HG02943 (cell line): ENCODE data around the gene ELP1.

Source experiments
- ATAC-seq: cut with Tn5 transposase; IDR thresholded peaks from one replicate; pipeline ENCODE4 v1.9.1; 2021; ENCODE audit warnings: mild to moderate bottlenecking, low read depth, moderate library complexity; ENCODE audit not compliant: unreplicated experiment

The ELP1 gene

DNA sequence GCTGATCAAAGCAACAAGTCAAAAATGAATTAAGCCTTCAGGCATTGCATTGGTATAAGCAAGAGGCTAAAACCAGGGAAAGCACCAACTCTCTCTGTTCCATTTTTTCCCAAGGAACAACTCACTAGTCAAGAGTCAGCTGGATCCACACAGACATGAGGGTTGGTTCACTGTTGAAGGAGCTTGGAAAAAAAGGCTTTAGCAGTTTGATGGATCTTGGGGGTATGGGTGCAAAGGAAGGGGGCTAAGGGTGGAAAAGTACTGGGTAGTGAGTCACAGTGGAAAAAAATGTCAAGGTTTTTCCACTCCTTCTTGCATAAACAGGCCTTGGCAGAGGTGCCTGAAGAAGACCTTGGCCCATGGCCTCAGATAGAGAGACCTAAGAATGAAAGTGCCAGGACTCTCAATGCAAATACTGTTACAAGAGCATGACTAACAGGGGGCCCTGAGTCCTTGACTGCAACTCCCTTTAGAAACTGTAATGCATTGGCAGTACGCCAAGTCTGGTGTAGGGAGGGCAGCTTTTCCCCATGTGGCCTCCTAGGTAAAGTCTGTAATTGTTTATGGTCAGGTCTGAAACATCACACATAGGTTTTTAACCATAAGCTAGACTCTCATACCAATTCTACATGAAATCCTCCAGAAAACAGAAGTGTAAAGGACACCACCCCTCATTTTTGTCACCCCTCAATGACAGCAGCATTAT, 48.1 kb downstream of the ELP1 start:
- ATAC-seq = peak; percentile 98

DNA sequence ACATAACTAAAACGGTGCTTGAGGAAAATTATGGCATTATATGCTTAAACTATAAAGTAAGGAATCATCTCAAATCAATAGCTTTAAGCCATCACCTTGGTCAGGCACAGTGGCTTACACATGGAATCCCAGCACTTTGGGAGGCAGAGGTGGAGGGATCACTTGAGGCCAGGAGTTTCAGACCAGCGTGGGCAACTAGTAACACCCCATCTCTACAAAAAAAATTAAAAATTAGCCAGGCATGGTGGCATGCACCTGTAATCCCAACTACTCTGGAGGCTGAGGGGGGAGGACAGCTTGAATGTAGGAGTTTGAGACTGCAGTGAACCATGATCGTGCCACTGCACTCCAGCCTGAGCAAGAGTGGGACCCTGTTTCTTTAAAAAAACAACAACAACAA, 49.2 kb downstream of the ELP1 start:
- ATAC-seq = no peak

- no peak for ATAC-seq
These were observed 50.8 kb downstream of the ELP1 start for GRCh38 chr9:108883085-108883484.

DNA sequence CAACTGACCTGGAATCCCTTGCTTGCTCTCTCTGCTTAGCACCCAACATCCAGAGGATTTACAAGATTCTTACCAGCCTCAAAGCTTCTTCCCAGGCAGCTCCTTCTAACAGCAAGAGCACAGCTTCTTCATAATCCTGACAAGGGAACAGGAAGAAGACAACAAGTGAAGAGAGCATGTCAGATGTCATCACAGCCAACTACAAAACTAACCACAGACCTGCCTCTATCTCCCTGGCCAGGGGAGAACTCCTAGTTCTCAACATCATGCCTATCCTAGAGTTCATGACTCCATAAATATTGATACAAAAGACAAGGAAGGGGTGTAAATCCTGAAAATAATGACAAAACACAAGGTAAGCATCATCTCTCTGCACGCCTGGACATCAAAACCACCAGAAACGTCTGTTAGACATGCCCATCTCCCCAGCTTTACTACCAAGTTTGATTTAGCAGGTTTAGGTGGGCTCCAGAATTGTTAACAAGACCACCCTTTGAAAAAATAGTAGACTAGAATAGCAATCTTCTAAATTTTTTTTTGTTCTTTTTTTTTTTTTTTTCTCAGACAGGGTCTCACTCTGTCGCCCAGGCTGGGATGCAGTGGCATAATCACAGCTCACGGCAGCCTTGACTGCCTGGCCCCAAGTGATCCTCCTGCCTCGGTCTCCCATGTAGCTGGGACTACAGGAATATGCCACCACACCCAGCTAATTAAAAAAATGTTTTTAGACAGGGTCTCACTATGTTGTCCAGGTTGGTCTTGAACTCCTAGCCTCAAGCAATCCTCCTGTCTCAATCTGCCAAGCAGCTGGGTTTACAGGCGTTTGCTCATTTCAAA, 51.7 kb downstream of the ELP1 start:
- ATAC-seq = no peak

DNA sequence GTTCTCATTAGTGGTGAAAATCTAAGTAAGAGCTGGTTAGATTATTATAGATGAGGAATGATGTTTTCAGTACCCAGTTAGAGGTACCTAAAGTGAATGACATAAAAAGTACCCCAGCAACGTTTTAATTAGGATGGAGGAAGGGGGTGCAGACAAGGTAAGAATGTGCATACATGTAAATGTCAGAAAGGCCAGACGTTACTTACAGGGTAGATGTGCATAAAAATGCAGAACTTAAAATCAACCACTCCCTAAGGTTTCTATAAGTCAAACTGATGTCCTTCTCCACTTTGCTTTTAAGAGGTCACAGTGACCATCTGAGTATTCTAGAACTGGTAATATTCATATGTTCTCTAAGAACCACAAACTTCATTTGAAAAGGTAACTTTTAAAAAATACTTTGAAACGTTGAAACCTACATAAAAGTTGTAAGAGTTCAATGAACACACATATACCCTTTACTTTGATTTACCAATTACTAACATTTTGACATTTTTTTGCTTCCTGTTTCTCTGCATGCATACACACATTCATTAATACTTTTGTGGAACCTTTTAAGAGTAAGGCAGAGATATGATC, 53.1 kb downstream of the ELP1 start:
- ATAC-seq = no peak

DNA sequence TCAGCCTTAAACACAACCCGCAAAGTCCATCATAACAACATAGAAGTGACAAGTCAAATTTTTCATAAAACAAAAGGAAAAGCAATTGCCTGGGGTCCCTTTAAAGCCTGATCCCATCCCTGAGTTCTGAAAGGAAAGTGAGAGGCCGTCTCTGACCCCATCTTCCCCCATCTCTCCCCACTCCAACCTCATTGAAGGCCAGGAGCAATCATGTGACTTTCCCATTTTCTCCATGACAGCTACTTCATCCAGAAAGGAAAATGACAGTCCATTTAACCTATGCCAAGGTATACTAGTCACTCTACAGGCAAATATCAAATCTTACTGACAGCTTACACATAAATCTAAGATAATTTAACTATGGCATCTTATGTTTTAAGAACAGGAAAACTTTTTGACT, 56.4 kb downstream of the ELP1 start:
- no peak for ATAC-seq

GRCh38 chr9:108876425-108876824, 57.5 kb downstream of the ELP1 start:
- ATAC-seq = no peak

DNA sequence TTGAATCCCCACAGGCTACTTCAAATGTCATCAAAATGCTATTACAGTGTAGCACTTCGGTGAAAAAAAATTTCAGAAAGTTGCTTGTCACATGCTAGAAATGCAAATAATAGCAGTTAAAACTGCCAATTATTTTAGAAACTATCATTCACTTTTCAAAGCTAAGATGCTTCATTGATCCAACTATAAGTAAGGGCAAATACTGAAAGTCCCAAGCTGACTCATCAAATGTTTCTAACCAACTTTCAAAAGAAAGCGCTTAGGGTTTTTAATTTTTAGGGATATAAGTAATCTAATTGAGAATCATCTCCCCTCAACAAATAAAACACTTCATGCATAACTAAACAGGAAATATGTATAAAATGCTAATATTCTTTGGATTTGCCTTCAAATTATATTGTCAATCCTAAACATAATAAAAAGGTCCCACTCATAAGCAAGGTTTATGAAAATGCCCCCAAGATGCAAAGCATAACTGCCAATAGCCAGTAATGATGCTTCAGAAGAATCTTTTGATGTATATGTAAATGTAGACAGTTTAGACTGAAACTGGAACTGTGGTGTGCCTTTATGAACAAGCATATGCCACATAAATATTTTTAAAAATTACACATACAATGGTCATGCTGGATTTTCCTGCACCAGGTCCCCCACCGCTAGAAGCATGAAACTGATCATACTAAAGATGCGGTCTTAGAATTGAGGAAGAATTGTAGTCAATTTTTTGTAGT, 59.7 kb downstream of the ELP1 start:
- ATAC-seq = no peak

DNA sequence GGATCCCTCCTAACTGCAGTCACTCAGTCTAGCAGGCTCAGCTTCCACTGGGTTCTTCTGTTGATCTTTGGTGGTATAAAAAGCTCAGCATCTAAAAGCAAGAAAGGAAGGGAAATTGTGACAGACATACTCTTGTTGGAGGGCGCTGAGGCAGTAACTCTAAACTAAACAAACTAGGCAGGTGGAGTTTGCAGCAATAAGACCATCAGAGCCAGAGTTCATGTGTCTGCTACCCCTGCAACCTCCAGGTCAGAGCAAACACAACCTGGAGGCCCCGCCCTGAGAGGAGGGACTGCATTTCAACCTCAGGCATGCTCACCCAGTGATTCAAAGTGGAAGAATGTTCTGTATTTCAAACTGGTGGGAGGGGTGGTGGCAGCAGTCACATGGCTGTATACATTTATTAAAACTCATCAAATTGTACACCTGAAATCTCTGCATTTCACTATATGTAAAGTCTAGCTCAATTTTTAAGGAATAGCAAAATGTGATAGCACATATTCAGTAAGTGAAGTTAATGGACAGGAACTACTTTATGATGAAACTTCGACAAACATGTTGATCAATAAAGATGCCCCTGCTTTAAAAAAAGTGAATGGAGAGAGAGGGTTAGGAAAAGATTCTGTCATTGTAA, 64.7 kb downstream of the ELP1 start:
- no peak for ATAC-seq

DNA sequence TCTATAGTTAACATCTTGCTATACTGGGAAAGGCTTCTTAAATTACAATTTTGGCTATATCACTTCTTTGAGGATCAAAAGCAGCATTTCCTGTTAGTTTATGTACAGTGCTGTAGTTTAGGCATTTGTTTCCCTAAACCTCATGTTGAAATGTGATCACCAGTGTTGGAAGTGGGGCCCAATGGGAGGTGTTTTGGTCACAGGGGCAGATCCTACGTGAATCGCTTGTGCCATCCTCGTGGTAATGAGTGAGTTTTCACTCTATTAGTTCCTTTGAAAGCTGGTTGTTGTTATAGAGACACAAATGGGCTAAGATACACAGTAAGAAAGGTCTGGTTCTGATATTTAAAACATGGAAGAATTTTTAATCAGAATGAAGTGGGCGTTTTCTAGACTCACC, 66.1 kb downstream of the ELP1 start:
- no peak for ATAC-seq

DNA sequence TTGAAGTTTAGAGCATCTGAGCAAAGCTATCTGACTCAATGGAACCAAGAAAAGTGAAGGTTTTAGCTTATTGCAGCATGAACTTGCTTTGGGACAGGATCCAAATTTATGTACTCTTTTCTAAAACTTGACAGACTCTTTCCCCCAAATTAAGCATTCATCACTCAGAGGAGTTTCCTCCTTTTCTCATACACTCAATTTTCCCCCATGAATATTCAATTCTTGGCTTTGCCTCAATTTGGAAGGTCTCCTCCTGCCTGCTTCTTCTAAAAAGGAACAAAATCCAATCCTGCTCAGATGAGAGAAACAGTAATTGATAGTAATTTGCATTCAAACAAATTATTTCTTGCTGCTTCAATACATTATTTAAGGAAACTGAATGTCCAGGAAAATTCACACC, 66.8 kb downstream of the ELP1 start:
- ATAC-seq = no peak

- ATAC-seq = no peak
These were observed 67.9 kb downstream of the ELP1 start for GRCh38 chr9:108866001-108866420.

GRCh38 chr9:108865037-108865436, 68.9 kb downstream of the ELP1 start:
- ATAC-seq = no peak

- ATAC-seq = no peak
These were observed 69.5 kb downstream of the ELP1 start for GRCh38 chr9:108864446-108864845.

- ATAC-seq = no peak
These were observed 70.0 kb downstream of the ELP1 start for GRCh38 chr9:108863891-108864290.

DNA sequence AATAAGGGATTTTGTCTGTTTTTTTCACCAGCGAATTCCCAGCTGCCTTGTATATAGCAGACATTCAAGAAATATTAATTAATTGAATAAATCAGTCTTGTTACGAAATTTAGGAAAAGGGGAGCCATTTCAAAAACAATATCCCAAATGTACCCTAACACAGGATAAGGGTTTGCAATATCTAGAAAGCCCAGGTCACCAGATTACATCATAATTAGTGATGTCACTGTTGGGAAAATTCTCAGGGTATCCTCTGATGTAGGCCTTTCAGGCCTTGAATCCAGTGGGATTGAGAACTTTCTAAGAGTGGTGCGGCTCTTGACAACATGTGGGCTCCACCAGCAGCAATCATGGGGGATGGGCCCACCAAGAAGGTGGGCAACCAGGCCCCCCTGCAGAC, 71.9 kb downstream of the ELP1 start, which contains the start of gene ACTL7A:
ACTL7A (plus strand) TSS at position 270 of the 400 bp plus-strand sequence; CDS start at position 327, 57 bp downstream.
- no peak for ATAC-seq

GRCh38 chr9:108861464-108861863, 72.5 kb downstream of the ELP1 start:
- ATAC-seq = no peak

- ATAC-seq = no peak
These were observed 73.2 kb downstream of the ELP1 start for GRCh38 chr9:108860764-108861163.

DNA sequence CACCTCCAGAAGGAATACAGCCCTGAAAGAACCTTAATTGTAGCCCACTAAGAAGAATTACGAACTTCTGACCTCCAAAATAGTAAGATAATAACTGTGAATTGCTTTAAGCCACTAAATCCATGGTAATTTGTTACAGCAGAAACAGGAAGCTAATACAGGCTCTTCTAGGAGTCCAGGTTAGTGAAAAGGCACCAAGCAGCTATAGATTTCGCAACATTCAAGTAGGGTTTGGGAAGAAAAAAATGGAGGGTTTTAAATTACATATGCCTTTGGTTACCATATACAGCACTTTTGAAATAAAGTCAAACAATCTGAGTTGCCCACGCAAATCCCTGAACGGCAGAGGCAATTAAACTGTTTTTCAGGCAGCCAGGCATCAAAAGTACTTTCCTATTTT, 73.6 kb downstream of the ELP1 start:
- no peak for ATAC-seq

DNA sequence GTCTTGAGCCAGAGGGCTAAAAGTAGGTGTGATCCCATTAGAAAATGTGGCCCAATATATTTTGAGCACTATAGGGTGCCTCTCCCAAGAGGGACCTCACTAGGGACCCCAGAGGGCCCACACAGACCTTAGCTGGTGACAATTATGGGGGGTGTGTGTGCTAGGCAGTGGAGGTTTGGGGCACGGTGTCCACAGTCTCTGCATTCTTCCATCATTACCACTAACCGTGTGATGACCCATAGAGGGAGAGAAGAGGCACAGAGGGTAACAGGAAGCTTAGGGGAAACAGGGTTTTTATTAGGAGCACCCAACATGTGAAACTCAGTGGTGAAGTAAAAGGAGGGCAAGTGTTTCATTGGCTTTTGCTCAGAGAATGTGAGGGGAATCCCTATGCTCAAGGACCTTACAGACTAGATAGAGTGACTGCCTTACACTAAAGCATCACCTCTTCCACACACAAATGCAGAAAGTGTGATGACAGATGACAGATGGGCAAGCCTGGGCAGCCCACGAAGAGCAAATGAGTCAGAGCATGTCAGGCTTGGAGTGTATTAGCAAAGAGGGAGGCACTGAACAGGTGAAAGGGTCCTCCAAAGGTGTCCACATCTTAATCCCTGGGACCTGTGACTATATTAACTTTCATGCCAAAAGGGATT, 74.3 kb downstream of the ELP1 start:
- no peak for ATAC-seq
